Measurements from ENCODE around the gene EPHA3. TPM values are rescaled to one million over a fixed set of nuclear protein-coding genes. Genes with fewer than 3 reads are reported as not detected.

EPHA3 gene
- total RNA-seq, 4 donors from 2014 or later: 5.6 to 63.0 (median 16.6) TPM

- TF ChIP-seq CTCF (IDR thresholded peaks at IDR 0.05): no peak
- TF ChIP-seq POLR2A (IDR thresholded peaks at IDR 0.05): no peak
- H3K27ac ChIP-seq: no peak overlapping the region
- H3K27me3 ChIP-seq: no peaks in the 10 kb centered on the region
- DNase-seq: no peak
- no peak overlapping the region for H3K4me3 ChIP-seq
- H3K4me1 ChIP-seq: no peaks in the 10 kb centered on the region
- H3K36me3 ChIP-seq: no peaks in the 10 kb centered on the region
- intact Hi-C loops (cut with DNase I; ENCODE audit: low total_unique reads): no loop called here
- H3K9me3 ChIP-seq: no peaks in the 10 kb centered on the region
Observed at GRCh38 chr3:89101251-89101650, 6.2 kb upstream of the EPHA3 start.

- DNase-seq: no peak
- intact Hi-C loops (cut with DNase I; ENCODE audit: low total_unique reads): no loop called here
- no peaks in the 10 kb centered on the region for H3K4me1 ChIP-seq
- H3K27ac ChIP-seq: no peak overlapping the region
- H3K9me3 ChIP-seq: no peaks in the 10 kb centered on the region
- no peaks in the 10 kb centered on the region for H3K36me3 ChIP-seq
- H3K4me3 ChIP-seq: no peak overlapping the region
- no peaks in the 10 kb centered on the region for H3K27me3 ChIP-seq
- no peak for TF ChIP-seq POLR2A (IDR thresholded peaks at IDR 0.05)
- TF ChIP-seq CTCF (IDR thresholded peaks at IDR 0.05): no peak
Observed at GRCh38 chr3:89101921-89102320, 5.5 kb upstream of the EPHA3 start.

GRCh38 chr3:89104499-89104898 lies 2.9 kb upstream of the EPHA3 start:
- Histone ChIP-seq H3K27ac (peak overlapping the region; percentile 2 to 58), H3K27me3 (peaks cover 0 to 9% of the 10 kb centered on the region in 2 donors), H3K4me1 (no peaks in the 10 kb centered on the region), H3K9me3 (no peaks in the 10 kb centered on the region), H3K4me3 (no peak overlapping the region), H3K36me3 (no peaks in the 10 kb centered on the region)
- TF ChIP-seq POLR2A (IDR thresholded peaks at IDR 0.05): no peak
- no peak for TF ChIP-seq CTCF (IDR thresholded peaks at IDR 0.05)
- intact Hi-C loops (cut with DNase I; ENCODE audit: low total_unique reads): no loop called here
- DNase-seq: no peak

DNA sequence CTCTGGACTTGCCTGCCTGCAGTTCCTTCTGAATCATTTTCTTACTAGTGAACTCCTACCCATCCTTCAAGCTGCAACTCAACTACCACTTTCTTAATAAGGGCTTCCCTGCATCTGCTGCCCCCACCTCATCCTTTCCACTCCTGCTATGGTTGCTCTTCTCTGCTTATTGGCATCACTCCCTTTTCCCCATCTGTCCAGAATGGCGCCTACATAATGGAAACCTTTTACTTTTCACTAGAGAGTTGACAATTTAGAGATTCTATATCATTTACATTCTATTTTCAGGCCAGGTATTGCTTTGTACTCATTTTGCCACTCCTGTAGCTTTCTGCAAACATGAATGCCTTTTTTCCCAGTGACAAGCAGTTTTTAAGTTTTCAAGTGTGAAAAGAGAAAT lies 1.9 kb upstream of the EPHA3 start:
- H3K27ac ChIP-seq: no peak overlapping the region
- intact Hi-C loops (cut with DNase I; ENCODE audit: low total_unique reads): no loop called here
- peaks cover 0 to 16% of the 10 kb centered on the region in 2 donors for H3K27me3 ChIP-seq
- no peaks in the 10 kb centered on the region for H3K36me3 ChIP-seq
- no peaks in the 10 kb centered on the region for H3K9me3 ChIP-seq
- no peaks in the 10 kb centered on the region for H3K4me1 ChIP-seq
- H3K4me3 ChIP-seq: no peak overlapping the region
- DNase-seq: no peak
- TF ChIP-seq POLR2A (IDR thresholded peaks at IDR 0.05) (no peak), CTCF (IDR thresholded peaks at IDR 0.05) (no peak)

- no peaks in the 10 kb centered on the region for H3K4me1 ChIP-seq
- H3K27ac ChIP-seq: peak overlapping the region; percentile 0 to 45
- H3K9me3 ChIP-seq: no peaks in the 10 kb centered on the region
- DNase-seq: no peak
- H3K4me3 ChIP-seq: peak overlapping the region; percentile 27 to 38
- no peaks in the 10 kb centered on the region for H3K36me3 ChIP-seq
- intact Hi-C loops (cut with DNase I; ENCODE audit: low total_unique reads): no loop called here
- H3K27me3 ChIP-seq: peaks cover 0 to 20% of the 10 kb centered on the region in 2 donors
- no peak for TF ChIP-seq POLR2A (IDR thresholded peaks at IDR 0.05)
- TF ChIP-seq CTCF (IDR thresholded peaks at IDR 0.05): no peak
Observed at GRCh38 chr3:89108291-89108550, 800 bp downstream of the EPHA3 start.
